SU-DHL-6 (cell line): Measurements from ENCODE around the gene ASL.

ENCODE experiments used
- H2AFZ ChIP-seq: fragments of 200-600 bp; sonication (generic); 2 replicates; pipeline ENCODE4 v1.6.1; 2014; ENCODE audit warnings: low read depth, mild to moderate bottlenecking, moderate library complexity, mixed read lengths, antibody characterized with exemption, low read length; ENCODE audit not compliant: severe bottlenecking
- H3F3A ChIP-seq: fragments of 200-600 bp; shearing (Covaris generic); 2 replicates; pipeline ENCODE4 v1.6.0; 2016; ENCODE audit warnings: antibody characterized with exemption, mild to moderate bottlenecking; ENCODE audit not compliant: insufficient read depth
- H3K27ac ChIP-seq: fragments of 200-600 bp; sonication (generic); 2 replicates; pipeline ENCODE4 v1.5.1; 2016; ENCODE audit warnings: low read depth, mild to moderate bottlenecking, low read length, moderate library complexity, mixed read lengths
- H3K27me3 ChIP-seq: fragments of 200-600 bp; sonication (generic), shearing (Covaris generic); 2 replicates; pipeline ENCODE4 v1.6.0; 2014; ENCODE audit warnings: mild to moderate bottlenecking, low read length
- H3K36me3 ChIP-seq: fragments of 200-600 bp; sonication (generic); 2 replicates; pipeline ENCODE4 v1.6.1; 2014; ENCODE audit warnings: mild to moderate bottlenecking, low read length, mixed read lengths
- H3K4me2 ChIP-seq: fragments of 300-600, 200-600 bp; shearing (Covaris generic), sonication (generic); 2 replicates; pipeline ENCODE4 v1.6.0; 2014; ENCODE audit warnings: low read length, low read depth, mild to moderate bottlenecking; ENCODE audit not compliant: poor library complexity, severe bottlenecking
- H3K4me3 ChIP-seq: fragments of 200-600 bp; sonication (generic); 2 replicates; pipeline ENCODE4 v1.5.1; 2014; ENCODE audit warnings: antibody characterized with exemption, low read length, mild to moderate bottlenecking, mixed read lengths; ENCODE audit not compliant: insufficient read depth, poor library complexity, severe bottlenecking
- H3K79me2 ChIP-seq: fragments of 200-600 bp; sonication (generic); 2 replicates; pipeline ENCODE4 v1.6.1; 2014; ENCODE audit warnings: mild to moderate bottlenecking, low read length, moderate library complexity; ENCODE audit not compliant: insufficient read depth
- H3K9ac ChIP-seq: fragments of 200-600 bp; sonication (generic); 2 replicates; pipeline ENCODE4 v1.7.0; 2014; ENCODE audit warnings: mild to moderate bottlenecking, low read length
- H3K9me2 ChIP-seq: fragments of 200-600 bp; sonication (generic); replicated peaks from 2 replicates; pipeline ENCODE4 v1.6.1; 2014; ENCODE audit warnings: low read length; ENCODE audit not compliant: insufficient read depth
- H3K9me3 ChIP-seq: fragments of 200-600 bp; sonication (generic); 2 replicates; pipeline ENCODE4 v1.6.1; 2014; ENCODE audit warnings: low read length, mixed read lengths; ENCODE audit not compliant: insufficient read depth
- H4K20me1 ChIP-seq: fragments of 200-600 bp; sonication (generic); 2 replicates; pipeline ENCODE4 v1.6.1; 2014; ENCODE audit warnings: low read depth, mild to moderate bottlenecking, antibody characterized with exemption, low read length, moderate library complexity, mixed read lengths
- EZH2phosphoT487 ChIP-seq: fragments of 200-600 bp; sonication (generic), shearing (Covaris generic); conservative IDR thresholded peaks from 2 replicates; pipeline ENCODE4 v1.6.1; 2018; ENCODE audit warnings: mild to moderate bottlenecking, antibody characterized with exemption, low read length, moderate library complexity, mixed read lengths
- TF ChIP-seq, protein P1 (sequence below): fragments of 200-600 bp; sonication (generic); IDR thresholded peaks from one replicate; pipeline ENCODE4 v1.5.1; 2017; ENCODE audit warnings: antibody characterized with exemption, mild to moderate bottlenecking, low read length, moderate library complexity; ENCODE audit not compliant: insufficient read depth, poor library complexity, severe bottlenecking

Gene ASL

DNA sequence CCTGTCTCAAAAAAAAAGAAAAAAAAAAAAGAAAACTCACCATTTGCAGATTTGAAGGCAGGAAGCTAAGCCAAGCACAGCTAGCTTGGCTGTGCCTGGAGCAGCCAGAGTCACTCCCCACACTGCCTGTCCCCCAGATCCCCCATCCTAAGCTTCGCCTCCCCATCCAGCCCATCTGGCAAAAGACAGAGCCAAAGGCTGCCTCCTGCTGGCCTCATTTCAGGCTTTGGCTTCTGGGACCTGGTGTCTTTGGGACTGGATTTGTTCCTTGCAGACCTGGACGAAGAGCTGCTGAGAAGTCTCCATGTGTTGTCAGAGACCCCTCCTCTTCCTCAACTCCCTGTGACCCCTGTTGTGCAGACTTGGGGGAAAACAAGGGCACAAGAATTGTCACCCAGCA is 8.1 kb downstream of the ASL start:
- no peaks in the 10 kb centered on the region for H3K27me3 ChIP-seq
- H3K4me3 ChIP-seq, result no peak overlapping the region
- TF ChIP-seq, protein P1, sequence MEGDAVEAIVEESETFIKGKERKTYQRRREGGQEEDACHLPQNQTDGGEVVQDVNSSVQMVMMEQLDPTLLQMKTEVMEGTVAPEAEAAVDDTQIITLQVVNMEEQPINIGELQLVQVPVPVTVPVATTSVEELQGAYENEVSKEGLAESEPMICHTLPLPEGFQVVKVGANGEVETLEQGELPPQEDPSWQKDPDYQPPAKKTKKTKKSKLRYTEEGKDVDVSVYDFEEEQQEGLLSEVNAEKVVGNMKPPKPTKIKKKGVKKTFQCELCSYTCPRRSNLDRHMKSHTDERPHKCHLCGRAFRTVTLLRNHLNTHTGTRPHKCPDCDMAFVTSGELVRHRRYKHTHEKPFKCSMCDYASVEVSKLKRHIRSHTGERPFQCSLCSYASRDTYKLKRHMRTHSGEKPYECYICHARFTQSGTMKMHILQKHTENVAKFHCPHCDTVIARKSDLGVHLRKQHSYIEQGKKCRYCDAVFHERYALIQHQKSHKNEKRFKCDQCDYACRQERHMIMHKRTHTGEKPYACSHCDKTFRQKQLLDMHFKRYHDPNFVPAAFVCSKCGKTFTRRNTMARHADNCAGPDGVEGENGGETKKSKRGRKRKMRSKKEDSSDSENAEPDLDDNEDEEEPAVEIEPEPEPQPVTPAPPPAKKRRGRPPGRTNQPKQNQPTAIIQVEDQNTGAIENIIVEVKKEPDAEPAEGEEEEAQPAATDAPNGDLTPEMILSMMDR, result no peak
- TF ChIP-seq EZH2phosphoT487, result no peak
- no peak overlapping the region for H2AFZ ChIP-seq
- H3K36me3 ChIP-seq, result no peaks in the 10 kb centered on the region
- H3K9me2 ChIP-seq, result no peaks in the 10 kb centered on the region
- H3K79me2 ChIP-seq, result no peaks in the 10 kb centered on the region
- no peaks in the 10 kb centered on the region for H3F3A ChIP-seq
- no peaks in the 10 kb centered on the region for H4K20me1 ChIP-seq
- H3K9me3 ChIP-seq, result no peaks in the 10 kb centered on the region
- H3K9ac ChIP-seq, result no peak overlapping the region
- no peak overlapping the region for H3K27ac ChIP-seq
- H3K4me2 ChIP-seq, result no peak overlapping the region

DNA sequence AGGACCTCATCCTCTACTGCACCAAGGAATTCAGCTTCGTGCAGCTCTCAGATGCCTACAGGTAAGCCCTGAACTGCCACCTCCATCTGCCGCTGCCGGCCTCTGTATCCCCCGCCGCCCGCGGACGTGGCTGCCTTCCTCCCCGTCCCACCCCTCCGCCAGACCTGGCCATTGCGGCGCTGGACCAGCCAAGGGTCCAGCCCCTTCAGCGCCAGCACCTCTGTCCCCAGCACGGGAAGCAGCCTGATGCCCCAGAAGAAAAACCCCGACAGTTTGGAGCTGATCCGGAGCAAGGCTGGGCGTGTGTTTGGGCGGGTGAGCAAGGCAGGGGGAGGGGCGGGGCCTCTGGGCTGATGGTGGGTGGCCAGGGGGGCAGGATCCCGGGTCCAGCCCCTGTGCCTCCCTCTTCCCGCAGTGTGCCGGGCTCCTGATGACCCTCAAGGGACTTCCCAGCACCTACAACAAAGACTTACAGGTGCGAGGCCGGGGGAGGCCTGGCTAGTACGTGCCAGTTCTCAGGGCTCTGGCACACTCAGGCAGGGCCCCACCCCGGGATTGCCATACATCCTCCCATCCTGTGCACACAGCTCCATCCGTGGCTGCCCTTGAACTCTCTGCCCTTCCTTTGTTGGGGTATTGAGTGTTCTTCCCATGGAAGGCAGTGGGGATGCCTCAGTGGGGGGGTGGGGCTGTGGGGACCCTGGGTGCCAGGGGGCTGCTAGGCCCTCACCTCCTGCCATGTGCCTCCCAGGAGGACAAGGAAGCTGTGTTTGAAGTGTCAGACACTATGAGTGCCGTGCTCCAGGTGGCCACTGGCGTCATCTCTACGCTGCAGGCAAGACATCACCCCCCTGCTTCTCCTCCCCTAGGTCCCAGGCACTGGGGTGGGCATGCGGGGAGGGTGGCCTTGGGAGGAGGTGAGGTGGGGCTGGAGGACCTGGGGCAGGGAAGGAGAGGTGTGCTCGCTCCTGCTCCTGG is 13.5 kb downstream of the ASL start:
- Histone ChIP-seq H3K9ac (no peak overlapping the region), H4K20me1 (no peaks in the 10 kb centered on the region), H3K27me3 (no peaks in the 10 kb centered on the region), H3K9me3 (no peaks in the 10 kb centered on the region), H3K36me3 (no peaks in the 10 kb centered on the region), H3K4me3 (no peak overlapping the region), H3K79me2 (no peaks in the 10 kb centered on the region), H3K9me2 (no peaks in the 10 kb centered on the region), H3K4me2 (no peak overlapping the region), H3K27ac (no peak overlapping the region), H3F3A (no peaks in the 10 kb centered on the region), H2AFZ (no peak overlapping the region)
- TF ChIP-seq, protein P1, result no peak
- TF ChIP-seq EZH2phosphoT487, result no peak

DNA sequence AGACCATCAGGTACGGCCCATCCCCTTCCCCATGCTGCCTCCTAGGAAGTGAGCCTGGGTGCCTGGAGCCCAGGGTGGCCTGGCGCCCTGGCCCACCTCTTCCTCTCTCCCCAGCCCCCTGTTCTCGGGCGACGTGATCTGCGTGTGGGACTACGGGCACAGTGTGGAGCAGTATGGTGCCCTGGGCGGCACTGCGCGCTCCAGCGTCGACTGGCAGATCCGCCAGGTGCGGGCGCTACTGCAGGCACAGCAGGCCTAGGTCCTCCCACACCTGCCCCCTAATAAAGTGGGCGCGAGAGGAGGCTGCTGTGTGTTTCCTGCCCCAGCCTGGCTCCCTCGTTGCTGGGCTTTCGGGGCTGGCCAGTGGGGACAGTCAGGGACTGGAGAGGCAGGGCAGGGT is 17.0 kb downstream of the ASL start:
- no peaks in the 10 kb centered on the region for H3K79me2 ChIP-seq
- H3K4me3 ChIP-seq, result no peak overlapping the region
- no peaks in the 10 kb centered on the region for H3K9me2 ChIP-seq
- no peaks in the 10 kb centered on the region for H3K27me3 ChIP-seq
- no peak for TF ChIP-seq EZH2phosphoT487
- TF ChIP-seq, protein P1, result no peak
- H3K4me2 ChIP-seq, result no peak overlapping the region
- H3F3A ChIP-seq, result 0 out of 2 replicates have a peak, but pooled peaks cover 4% of the 10 kb centered on the region
- H3K36me3 ChIP-seq, result no peaks in the 10 kb centered on the region
- H4K20me1 ChIP-seq, result no peaks in the 10 kb centered on the region
- H2AFZ ChIP-seq, result no peak overlapping the region
- H3K27ac ChIP-seq, result no peak overlapping the region
- H3K9ac ChIP-seq, result no peak overlapping the region
- no peaks in the 10 kb centered on the region for H3K9me3 ChIP-seq
